NCI-H460 (cell line): Measurements from ENCODE around the gene FERD3L. TPM values are rescaled to one million over a fixed set of nuclear protein-coding genes. Genes with fewer than 3 reads are reported as not detected.
"Not testable (repeated sequence)": the region's sequence is repeated elsewhere in the genome, so short reads cannot be mapped to it uniquely, and the experiment has no call there.

Experiments
- DNase-seq: peaks from one replicate; pipeline ENCODE4 v3.0.0-alpha.2; 2016; ENCODE audit warnings: low read depth; ENCODE audit errors: extremely low read depth
- polyA plus RNA-seq: library from polyadenylated mRNA; depleted of rRNA; stranded (reverse); fragments of >200 nt; gene quantifications from 2 replicates; pipeline ENCODE4 v1.2.3, GENCODE V29; 2014; cell fraction: nucleus; rRNA removed
- total RNA-seq: library from RNA; depleted of rRNA; stranded (reverse); fragments of >200 nt; shearing (Covaris generic); gene quantifications from 2 replicates; pipeline ENCODE4 v1.2.3, GENCODE V29; 2014; rRNA removed

FERD3L gene, protein sequence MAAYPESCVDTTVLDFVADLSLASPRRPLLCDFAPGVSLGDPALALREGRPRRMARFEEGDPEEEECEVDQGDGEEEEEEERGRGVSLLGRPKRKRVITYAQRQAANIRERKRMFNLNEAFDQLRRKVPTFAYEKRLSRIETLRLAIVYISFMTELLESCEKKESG
- not detected in 2 replicates for total RNA-seq
- polyA plus RNA-seq, result not detected in 2 replicates

DNA sequence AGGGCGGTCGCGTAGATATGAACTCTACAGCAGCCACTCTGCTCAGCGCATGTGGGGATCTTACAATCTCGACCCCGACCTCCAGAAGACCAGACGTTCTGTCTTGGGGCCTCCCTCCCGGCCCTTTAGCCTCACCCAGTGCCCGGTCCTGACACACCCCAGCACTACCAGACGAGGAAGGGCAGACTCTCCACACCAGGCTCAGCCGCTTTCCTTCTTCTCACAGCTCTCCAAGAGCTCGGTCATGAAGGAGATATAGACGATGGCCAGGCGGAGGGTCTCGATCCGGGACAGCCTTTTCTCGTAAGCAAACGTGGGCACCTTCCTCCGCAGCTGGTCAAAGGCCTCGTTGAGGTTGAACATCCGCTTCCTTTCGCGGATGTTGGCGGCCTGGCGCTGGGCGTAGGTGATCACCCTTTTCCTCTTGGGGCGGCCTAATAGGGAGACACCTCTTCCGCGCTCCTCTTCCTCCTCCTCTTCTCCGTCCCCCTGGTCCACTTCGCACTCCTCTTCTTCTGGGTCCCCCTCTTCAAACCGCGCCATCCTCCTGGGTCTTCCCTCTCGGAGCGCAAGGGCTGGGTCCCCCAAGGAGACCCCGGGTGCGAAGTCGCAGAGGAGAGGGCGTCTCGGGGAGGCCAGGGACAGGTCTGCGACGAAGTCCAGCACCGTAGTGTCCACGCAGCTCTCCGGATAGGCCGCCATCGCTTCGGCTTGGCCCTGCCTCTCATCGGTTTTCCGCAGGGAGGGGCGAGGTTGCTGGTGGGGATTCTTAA lies at the start of gene FERD3L:
TSS of gene FERD3L (minus strand) at position 761 of the 773 bp plus-strand sequence. CDS start at position 702, 59 bp downstream.
- DNase-seq, result no peak

DNA sequence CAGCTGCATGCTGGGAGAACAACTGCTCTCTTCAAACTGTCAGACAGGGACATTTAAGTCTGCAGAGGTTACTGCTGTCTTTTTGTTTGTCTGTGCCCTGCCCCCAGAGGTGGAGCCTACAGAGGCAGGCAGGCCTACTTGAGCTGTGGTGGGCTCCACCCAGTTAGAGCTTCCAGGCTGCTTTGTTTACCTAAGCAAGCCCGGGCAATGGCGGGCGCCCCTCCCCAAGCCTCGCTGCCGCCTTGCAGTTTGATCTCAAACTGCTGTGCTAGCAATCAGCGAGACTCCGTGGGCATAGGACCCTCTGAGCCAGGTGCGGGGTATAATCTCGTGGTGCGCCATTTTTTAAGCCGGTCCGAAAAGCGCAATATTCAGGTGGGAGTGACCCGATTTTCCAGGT lies 49.2 kb upstream of the FERD3L start:
- not testable (repeated sequence) for DNase-seq

DNA sequence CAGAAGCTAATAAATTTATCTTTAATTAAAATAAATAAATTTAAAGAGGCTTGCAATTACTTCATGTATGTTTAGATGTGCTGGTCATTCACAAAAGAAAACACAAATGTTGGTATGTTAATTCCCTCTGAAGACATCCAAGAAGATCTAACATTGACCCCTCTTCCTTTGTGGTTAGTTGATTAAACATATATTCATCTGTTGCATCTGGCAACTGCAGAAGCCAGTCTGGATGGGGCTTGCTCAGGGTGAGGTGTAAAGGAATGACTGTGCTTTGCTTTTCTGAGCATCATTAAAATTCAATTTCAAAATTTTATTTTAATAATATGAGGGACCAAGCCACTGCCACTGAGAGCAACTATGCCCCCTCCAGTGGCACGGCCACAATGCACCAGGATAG lies 36.4 kb upstream of the FERD3L start:
- DNase-seq, result no peak

DNA sequence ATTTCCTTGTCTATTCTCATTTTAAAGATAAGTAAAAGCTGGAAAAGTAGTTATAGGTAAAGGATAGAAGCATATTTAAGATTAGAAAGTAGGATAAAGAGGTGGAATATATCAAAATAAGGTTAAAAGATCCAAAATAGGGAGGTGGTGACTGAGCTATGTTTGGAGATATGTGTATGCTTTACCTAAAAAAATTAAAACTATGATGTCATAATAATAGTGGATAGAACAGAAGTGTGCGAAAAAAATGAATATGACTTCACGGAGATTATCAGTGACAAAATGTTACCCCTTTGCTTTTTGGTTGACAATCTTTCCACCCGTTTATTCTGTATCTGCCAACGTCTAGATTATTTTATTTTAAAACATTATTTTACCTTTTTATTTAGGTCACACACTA lies 33.4 kb upstream of the FERD3L start:
- no peak for DNase-seq

DNA sequence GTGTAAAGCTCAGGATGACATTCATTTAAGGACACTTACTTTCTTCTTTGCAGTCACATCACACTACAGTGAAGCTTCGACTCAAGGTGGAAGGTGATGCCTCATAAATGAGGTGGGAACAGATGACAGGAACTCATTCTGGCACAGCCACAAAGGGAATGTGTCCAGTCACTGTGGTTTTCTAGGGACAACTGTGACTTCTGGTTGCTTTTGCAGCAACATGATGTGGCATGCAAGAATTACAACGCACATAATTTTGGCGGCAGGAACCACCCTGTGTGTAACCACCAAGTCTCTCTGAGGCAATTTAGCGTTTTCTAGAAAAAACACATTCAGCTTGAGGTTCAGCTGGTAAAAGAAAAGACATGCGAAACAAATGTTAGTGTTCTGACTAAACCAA lies 32.0 kb upstream of the FERD3L start:
- peak; percentile 25 for DNase-seq

DNA sequence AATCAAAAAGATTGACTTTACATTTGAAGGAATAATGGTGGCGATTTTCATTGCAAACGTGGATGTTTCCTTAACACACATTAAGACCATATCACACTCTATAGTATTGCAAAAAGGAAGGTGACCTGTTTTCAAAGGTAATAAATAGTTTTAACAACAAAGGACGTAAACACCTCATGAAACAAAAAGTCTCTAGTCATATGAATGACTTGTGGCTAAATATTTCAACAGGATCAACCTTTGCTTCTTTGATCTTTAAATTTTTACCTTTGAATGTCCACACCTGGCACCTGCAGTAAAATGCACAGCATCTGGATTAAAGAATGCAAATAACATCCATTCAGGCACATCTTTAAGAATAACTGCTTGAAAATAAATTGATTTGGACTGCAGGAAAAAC lies 30.0 kb upstream of the FERD3L start:
- DNase-seq, result no peak

DNA sequence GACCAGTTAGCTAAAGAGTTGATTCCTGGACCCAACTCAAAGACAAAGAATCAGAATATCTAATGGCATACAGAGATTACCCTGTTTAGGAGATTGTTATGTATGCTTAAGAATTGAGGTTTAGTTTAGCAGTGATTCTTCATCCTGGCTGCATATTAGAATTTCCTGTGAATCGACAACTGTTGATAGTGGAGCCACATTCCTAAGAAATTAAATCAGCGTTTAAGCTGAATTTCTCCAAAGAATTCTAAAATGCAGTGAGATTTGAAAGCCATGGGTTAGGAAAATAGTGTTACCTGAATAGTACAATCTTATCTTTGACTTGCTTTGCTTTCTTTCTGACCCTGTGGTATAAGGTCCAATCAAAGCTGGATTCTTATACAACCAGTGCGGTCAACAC lies 16.4 kb upstream of the FERD3L start:
- DNase-seq, result no peak

DNA sequence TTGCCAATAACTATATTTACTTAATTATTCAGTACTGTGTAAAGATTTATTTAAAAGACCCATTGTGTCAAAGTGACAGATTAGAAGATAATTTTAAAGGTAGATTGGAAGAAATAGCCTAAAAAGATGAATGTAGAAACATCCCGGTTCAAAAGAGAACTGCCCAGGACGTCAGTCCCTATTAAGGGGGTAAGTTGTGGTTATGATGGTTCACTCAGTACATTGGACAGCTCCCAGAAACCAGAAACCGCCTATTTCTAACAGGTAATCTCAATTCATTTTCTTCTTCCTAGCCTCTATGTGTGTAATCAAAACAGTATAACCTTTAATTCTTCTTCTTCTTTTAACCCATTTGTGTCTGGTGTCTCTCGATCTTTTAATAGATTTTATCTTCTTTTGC lies 1.5 kb upstream of the FERD3L start:
- peak; percentile 22 for DNase-seq

DNA sequence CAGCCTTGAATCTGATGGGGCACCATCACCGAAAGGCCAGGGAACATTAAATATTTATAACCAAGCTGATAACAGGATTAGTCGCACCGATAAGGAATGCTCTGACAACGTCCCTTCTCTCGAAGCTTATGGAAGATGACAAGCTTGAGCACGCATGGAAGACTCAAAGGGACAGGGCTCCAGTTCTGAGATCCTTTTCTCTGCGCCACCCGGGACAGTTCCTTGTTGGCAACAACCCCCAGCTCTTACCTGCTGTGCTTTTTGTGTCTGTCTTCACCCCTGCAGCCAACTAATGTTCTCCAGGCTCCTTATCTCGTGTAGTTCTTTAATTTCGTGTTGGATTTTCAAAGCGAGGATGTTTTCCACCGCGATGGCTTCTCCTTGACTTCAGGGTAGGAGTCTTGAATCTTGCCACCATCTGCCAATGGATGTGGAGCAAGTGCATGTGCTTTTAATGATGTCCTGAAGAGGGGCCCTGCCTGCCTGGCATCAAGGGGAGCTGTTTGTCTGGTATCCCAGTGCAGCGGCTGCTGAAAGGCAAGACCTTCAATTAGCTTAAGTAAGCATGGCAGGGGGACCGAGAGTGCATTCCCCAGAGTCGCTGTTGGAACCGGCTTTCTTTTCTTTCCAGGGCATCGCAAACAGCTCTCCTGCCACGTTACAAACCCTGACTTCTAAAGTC lies 354 bp upstream of the FERD3L start:
- no peak for DNase-seq

DNA sequence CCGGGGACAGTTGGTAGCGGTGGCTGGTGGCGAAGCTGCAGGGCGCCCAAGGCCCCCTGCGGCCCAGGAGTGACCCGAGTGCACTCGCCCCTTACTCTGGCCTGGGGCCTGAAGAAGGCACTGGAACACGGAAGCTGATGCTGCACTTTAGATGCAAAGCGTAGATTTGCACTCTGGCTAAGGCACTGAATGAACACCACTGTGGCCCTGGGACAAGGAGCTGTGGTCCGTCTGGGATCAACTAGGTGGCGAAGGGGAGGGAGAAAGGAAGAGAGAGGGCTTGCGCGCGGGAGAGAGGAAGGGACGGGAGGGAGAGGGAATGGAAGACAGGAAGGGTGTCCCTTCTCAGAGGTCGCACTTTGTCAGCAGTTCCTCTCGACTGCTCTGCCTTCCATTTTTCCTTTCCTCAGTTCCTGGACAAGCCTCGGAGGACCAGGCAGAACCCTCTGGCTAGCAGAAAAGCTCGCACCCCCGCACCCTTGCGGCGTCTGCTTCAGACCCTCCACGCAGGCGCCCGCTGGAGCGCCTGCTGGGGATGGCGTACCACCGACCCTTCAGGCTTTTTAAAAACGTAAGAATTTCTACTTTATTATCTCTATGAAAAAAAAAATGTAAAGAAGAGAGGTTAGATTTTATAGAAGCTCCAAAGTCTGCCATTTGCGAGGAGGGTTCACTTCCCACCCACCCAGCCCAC lies 1.2 kb downstream of the FERD3L start:
- no peak for DNase-seq

DNA sequence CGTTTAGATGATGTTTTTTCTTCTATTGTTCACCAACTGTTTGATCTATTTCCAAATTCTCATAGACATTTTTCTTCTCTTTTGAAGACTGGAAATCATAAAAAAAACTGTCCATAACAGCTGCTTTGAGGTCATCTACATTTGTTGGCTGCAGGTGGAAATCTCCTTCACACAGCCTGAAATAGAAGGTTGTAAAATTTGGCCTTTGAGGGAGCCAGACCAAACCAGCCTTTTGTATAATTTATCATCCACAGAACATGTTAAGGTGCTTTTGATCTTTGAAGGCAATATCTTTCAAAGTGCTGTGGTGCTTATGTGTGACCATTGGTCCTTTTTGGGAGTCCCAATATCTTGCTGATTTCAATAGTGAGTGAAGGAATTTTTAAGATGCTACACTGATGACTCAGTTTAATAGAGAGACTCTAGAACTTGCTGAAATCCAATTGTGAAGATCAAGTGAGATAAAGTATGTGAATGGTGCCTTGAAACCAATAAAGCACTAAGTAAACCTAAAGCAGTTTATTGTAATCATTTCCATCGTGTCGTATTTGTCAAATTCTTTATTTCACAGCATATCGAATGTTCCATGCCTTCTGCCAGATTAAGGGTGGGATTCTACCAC lies 5.4 kb downstream of the FERD3L start:
- DNase-seq, result no peak

DNA sequence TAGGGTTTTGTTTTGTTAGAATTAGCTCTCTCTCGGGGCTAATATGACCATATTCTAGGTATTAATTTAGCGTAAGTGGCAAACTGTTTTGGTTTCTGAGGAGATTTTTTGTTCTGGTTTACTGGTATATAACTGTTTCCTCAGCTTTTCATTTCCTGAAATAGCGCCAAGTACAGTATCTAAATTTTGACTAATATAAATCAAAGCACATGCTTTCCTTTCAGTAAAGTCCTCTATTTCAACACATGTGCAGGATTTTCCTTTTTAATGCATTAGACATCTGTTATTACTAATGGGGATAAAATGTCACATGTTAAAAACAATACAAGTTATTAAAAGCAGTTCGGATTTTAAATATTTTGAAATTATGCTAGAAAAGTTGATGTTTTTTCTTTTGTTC lies 11.3 kb downstream of the FERD3L start:
- DNase-seq, result no peak

DNA sequence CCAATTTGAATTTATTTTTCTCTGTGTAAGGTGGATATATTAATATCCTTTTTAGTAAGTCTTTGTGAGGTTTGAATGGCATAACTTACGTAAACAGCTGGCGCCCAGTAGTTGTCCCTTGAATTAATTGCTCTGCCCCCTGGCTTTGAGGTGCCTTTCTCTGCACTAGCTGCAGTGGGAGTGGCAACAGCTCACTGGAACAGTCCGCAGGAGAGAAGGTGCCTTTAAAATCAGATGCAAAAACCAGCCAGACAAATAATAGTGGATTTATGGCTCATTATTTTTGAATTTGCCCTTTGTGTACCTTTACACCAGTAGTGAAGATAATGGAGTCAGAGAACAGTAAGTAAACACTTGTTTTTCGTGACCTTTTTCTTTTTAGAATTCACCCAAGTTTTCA lies 11.8 kb downstream of the FERD3L start:
- DNase-seq, result no peak

DNA sequence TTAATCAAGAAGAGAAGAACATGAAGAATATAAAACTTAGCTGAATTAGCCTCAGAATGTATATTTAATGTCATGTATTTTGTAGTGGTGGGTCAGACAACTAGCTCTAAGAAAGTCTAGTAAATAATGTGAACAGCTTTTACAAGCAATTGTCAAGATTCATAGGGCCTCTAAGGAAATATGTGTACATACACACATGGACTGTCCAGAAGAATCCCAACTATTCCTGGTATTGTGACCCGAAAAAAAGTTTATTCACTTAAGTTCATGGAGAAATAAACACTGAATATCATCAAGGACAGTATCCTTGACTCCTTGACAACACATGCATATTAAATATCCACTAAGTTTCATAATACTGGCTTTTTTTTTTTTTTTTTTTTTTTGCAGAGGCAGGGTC lies 16.4 kb downstream of the FERD3L start:
- no peak for DNase-seq

DNA sequence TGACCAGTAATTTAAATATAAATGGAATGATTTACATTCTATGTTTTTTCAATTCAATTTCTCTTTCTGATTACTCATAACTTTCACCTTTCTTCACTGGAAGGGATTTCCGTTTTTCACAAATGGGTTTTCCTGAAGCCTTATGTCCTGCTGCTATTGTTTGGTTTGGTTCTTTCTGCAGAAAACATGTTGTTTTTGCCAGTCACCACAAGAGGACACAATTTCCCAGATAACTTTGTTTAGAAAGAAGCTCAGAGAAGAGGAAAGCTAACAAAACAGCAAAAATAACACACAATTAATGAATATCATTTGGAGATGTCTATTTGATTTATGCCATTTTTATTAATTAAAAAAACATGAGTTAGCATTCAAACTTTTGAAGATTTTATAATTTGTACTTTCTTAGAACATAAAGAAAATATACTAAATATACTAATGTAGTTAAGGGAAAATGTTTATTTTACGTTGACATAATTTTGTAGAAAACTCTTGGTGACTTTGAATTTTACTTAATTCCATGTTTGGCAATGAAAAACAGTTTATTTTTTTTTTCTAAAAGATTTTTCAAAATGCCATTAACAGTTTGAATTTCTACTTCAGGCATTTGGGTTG lies 23.1 kb downstream of the FERD3L start:
- DNase-seq, result peak; percentile 53

DNA sequence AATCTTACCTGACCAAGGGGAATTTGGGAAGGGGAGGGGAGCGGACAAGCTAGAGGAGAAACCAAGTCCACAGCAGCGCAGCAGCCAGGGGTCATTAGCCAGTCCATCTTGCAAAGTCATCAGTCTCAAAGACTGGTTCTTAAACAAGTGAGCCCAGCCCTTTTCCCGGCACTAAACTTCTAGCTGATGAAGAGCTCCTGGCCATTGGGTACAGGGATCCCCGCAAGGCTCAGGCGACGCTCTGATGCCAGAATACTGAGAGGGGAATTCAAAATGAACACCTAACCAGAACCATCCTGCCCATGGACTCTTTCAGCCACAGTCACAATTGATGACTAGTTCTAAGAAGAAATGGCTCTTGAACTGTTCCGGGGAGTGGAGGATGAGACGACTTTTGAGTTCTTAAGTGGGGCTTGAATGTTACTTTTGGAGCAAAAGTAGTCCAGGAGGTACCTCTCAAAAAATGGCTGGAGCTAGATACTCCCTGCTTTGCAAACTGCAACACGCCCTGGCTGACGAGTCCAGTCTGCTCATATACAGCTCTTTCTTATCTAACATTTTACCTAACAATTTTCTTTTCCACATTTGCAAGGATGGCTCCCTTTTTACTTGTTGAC lies 25.2 kb downstream of the FERD3L start:
- DNase-seq, result no peak

DNA sequence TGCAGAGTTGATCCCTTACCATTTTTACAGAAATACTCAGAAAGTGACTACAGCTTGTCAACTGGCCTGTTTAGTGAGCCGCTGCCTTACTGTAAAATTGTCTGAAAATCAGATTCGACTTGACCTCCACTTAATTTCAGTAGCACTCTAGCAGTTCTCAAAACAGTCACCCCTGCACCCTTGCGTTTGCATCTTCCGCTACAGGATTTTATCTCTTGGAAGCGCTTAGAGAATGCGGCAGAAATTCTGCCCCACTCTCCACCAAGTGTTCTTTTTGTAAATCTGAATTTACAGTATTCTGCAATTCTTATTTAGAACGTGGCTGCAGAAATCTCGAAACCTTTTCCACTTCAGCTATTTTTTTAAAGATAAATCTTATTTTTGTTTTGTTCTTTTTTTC lies 25.8 kb downstream of the FERD3L start:
- DNase-seq, result no peak

DNA sequence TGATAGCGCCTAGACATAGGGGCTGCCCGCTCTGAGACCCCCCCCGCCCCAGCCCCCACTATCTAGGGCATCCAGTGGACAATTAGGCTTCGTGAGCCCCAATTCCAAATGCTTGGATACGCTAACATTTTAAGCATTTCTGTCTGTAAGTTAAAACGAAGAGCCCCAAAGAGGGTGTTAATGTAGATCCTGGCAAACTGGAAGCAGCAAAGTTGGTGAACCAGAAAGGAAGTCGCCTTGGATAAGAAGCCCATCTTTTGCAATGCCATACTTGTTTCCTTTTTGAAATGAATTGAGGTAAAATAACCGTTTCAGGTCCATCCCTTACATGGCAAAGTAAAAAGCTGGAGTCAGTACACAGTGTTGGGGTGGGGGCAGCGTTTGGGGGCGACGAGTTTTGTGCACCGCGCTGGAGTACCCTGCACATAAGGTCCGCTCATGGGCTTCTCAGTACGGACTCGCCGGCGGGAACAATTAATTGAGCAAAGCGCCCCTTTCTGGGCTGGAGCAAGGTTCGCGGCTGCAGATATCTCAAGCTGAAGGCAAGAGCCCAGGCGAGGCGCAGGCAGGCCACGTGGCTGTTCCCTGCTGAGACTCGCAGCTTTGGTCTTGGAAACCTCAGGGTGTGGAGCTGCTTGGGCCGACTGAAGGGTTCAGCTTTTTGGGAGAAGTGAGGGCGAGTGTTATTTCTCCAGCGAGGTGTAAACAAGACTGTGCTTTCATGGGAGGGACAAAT lies 26.4 kb downstream of the FERD3L start:
- no peak for DNase-seq
